ENCODE results near the gene STUM. TPM values are rescaled to one million over a fixed set of nuclear protein-coding genes. Genes with fewer than 3 reads are reported as not detected.
A peak's percentile ranks its signal among the peaks of the same experiment; 100 is the strongest.

The STUM gene
- total and polyA plus RNA-seq, 10 of the 15 experiments (the other 5 are each of a cell fraction or from before 2014, with no cell fraction given), result under 0.01 to 0.15 (median 0.09) TPM; not detected in 5

GRCh38 chr1:226634166-226634588 lies 85.6 kb downstream of the STUM start (continued):
- TF ChIP-seq CTCF (IDR thresholded peaks at IDR 0.05 in 2 of 3, conservative IDR thresholded peaks at IDR 0.05 in 1 of 3; ENCODE audit: control insufficient read depth in 2 of 3, extremely low read depth in 1 of 3, insufficient read depth in 1 of 3, low read depth in 3 of 3, low read length in 3 of 3), result peak; percentile 85 to 96 (median 95)
- TF ChIP-seq SMAD1 (IDR thresholded peaks at IDR 0.05; ENCODE audit: low read depth, partially characterized antibody), result no peak
- 0 out of 4 replicates have a peak, but pooled peaks of 1 of the 2 experiments have one; percentile 10 for TF ChIP-seq BHLHE40 (IDR thresholded peaks at IDR 0.05; ENCODE audit: borderline replicate concordance in 1 of 2, low read depth in 2 of 2, low read length in 1 of 2)
- TF ChIP-seq MYB (IDR thresholded peaks at IDR 0.05; ENCODE audit: borderline replicate concordance, low read depth, low read length), result no peak
- peak; percentile 41; the same call in 1 of the 2 replicates for TF ChIP-seq FOXM1 (IDR thresholded peaks at IDR 0.05; ENCODE audit: low read depth, low read length)
- no peak for TF ChIP-seq SIN3A (IDR thresholded peaks at IDR 0.05; ENCODE audit: low read depth, low read length)
- TF ChIP-seq CREB1 (IDR thresholded peaks at IDR 0.05; ENCODE audit: low read depth), result no peak
- TF ChIP-seq YY1 (IDR thresholded peaks at IDR 0.05; ENCODE audit: low read depth, low read length), result peak; percentile 79
- TF ChIP-seq ETV6 (conservative IDR thresholded peaks at IDR 0.05 in 1 of 2, IDR thresholded peaks at IDR 0.05 in 1 of 2; ENCODE audit: borderline replicate concordance in 1 of 2, low read depth in 1 of 2), result no peak
- no peak for TF ChIP-seq E4F1 (IDR thresholded peaks at IDR 0.05; ENCODE audit: borderline replicate concordance, partially characterized antibody)
- TF ChIP-seq RELA (IDR thresholded peaks at IDR 0.05; ENCODE audit: borderline replicate concordance, partially characterized antibody), result peak; percentile 54
- peak; percentile 26; the same call in 1 of the 2 replicates for TF ChIP-seq IKZF1 (conservative IDR thresholded peaks at IDR 0.05)
- no peak for TF ChIP-seq CUX1 (IDR thresholded peaks at IDR 0.05; ENCODE audit: insufficient replicate concordance, low read depth, low read length)
